ENCODE results near the gene GNS.
"Not testable (repeated sequence)": the region's sequence is repeated elsewhere in the genome, so short reads cannot be mapped to it uniquely, and the experiment has no call there.

The GNS gene

GRCh38 chr12:64793610-64794009 lies 34.4 kb upstream of the GNS start:
- no peaks in the 10 kb centered on the region for H3K36me3 ChIP-seq (ENCODE audit: control insufficient read depth, low read depth, low read length)
- no peak overlapping the region for H3K4me3 ChIP-seq (ENCODE audit: low read length)

GRCh38 chr12:64792128-64792527 lies 32.9 kb upstream of the GNS start:
- Histone ChIP-seq H3K9me3 (ENCODE audit: control insufficient read depth, low read depth, low read length) (no peaks in the 10 kb centered on the region), H3K27ac (ENCODE audit: low read length) (no peak overlapping the region), H3K9ac (ENCODE audit: low read length) (no peak overlapping the region), H3K27me3 (ENCODE audit: control insufficient read depth, insufficient read depth, low read length) (no peaks in the 10 kb centered on the region), H3K4me3 (ENCODE audit: low read length) (no peak overlapping the region), H3K36me3 (ENCODE audit: control insufficient read depth, low read depth, low read length) (no peaks in the 10 kb centered on the region), H3K4me1 (ENCODE audit: control insufficient read depth, low read depth, low read length) (peaks cover 10% of the 10 kb centered on the region)

More at GRCh38 chr12:64793610-64794009, 34.4 kb upstream of the GNS start:
- H3K9ac ChIP-seq (ENCODE audit: low read length) = no peak overlapping the region
- no peaks in the 10 kb centered on the region for H3K27me3 ChIP-seq (ENCODE audit: control insufficient read depth, insufficient read depth, low read length)
- peaks cover 4% of the 10 kb centered on the region for H3K4me1 ChIP-seq (ENCODE audit: control insufficient read depth, low read depth, low read length)
- no peaks in the 10 kb centered on the region for H3K9me3 ChIP-seq (ENCODE audit: control insufficient read depth, low read depth, low read length)
- H3K27ac ChIP-seq (ENCODE audit: low read length) = no peak overlapping the region

- H3K36me3 ChIP-seq (ENCODE audit: control insufficient read depth, low read depth, low read length) = no peaks in the 10 kb centered on the region
- H3K4me3 ChIP-seq (ENCODE audit: low read length) = no peak overlapping the region
- no peak overlapping the region for H3K27ac ChIP-seq (ENCODE audit: low read length)
- no peaks in the 10 kb centered on the region for H3K27me3 ChIP-seq (ENCODE audit: control insufficient read depth, insufficient read depth, low read length)
- H3K9me3 ChIP-seq (ENCODE audit: control insufficient read depth, low read depth, low read length) = no peaks in the 10 kb centered on the region
- H3K4me1 ChIP-seq (ENCODE audit: control insufficient read depth, low read depth, low read length) = peaks cover 8% of the 10 kb centered on the region
- no peak overlapping the region for H3K9ac ChIP-seq (ENCODE audit: low read length)
These were observed 31.8 kb upstream of the GNS start for GRCh38 chr12:64791036-64791435.

GRCh38 chr12:64790166-64790565 lies 31.0 kb upstream of the GNS start:
- Histone ChIP-seq H3K4me3 (ENCODE audit: low read length) (no peak overlapping the region), H3K27me3 (ENCODE audit: control insufficient read depth, insufficient read depth, low read length) (no peaks in the 10 kb centered on the region), H3K9me3 (ENCODE audit: control insufficient read depth, low read depth, low read length) (no peaks in the 10 kb centered on the region), H3K9ac (ENCODE audit: low read length) (no peak overlapping the region), H3K27ac (ENCODE audit: low read length) (no peak overlapping the region), H3K36me3 (ENCODE audit: control insufficient read depth, low read depth, low read length) (no peaks in the 10 kb centered on the region), H3K4me1 (ENCODE audit: control insufficient read depth, low read depth, low read length) (peaks cover 6% of the 10 kb centered on the region)

- H3K4me3 ChIP-seq (ENCODE audit: low read length) = no peak overlapping the region
- no peaks in the 10 kb centered on the region for H3K9me3 ChIP-seq (ENCODE audit: control insufficient read depth, low read depth, low read length)
- peaks cover 28% of the 10 kb centered on the region for H3K27me3 ChIP-seq (ENCODE audit: control insufficient read depth, insufficient read depth, low read length)
These were observed 26.6 kb upstream of the GNS start for GRCh38 chr12:64785838-64786237.

GRCh38 chr12:64782191-64782876 lies 23.1 kb upstream of the GNS start:
- no peak overlapping the region for H3K9ac ChIP-seq (ENCODE audit: low read length)
- peaks cover 52% of the 10 kb centered on the region for H3K27me3 ChIP-seq (ENCODE audit: control insufficient read depth, insufficient read depth, low read length)
- no peak overlapping the region for H3K4me3 ChIP-seq (ENCODE audit: low read length)
- H3K9me3 ChIP-seq (ENCODE audit: control insufficient read depth, low read depth, low read length) = no peaks in the 10 kb centered on the region
- no peaks in the 10 kb centered on the region for H3K4me1 ChIP-seq (ENCODE audit: control insufficient read depth, low read depth, low read length)
- H3K36me3 ChIP-seq (ENCODE audit: control insufficient read depth, low read depth, low read length) = no peaks in the 10 kb centered on the region
- H3K27ac ChIP-seq (ENCODE audit: low read length) = no peak overlapping the region

More at GRCh38 chr12:64785838-64786237, 26.6 kb upstream of the GNS start:
- Histone ChIP-seq H3K4me1 (ENCODE audit: control insufficient read depth, low read depth, low read length) (peaks cover 6% of the 10 kb centered on the region), H3K36me3 (ENCODE audit: control insufficient read depth, low read depth, low read length) (no peaks in the 10 kb centered on the region), H3K27ac (ENCODE audit: low read length) (no peak overlapping the region), H3K9ac (ENCODE audit: low read length) (no peak overlapping the region)

- Histone ChIP-seq H3K4me3 (ENCODE audit: low read length) (peak overlapping the region; percentile 49), H3K27me3 (ENCODE audit: control insufficient read depth, insufficient read depth, low read length) (peaks cover 52% of the 10 kb centered on the region), H3K4me1 (ENCODE audit: control insufficient read depth, low read depth, low read length) (no peaks in the 10 kb centered on the region), H3K9ac (ENCODE audit: low read length) (no peak overlapping the region), H3K27ac (ENCODE audit: low read length) (no peak overlapping the region), H3K36me3 (ENCODE audit: control insufficient read depth, low read depth, low read length) (no peaks in the 10 kb centered on the region), H3K9me3 (ENCODE audit: control insufficient read depth, low read depth, low read length) (no peaks in the 10 kb centered on the region)
These were observed 22.3 kb upstream of the GNS start for GRCh38 chr12:64781280-64782190.

GRCh38 chr12:64780531-64781279 lies 21.5 kb upstream of the GNS start:
- Histone ChIP-seq H3K9me3 (ENCODE audit: control insufficient read depth, low read depth, low read length) (no peaks in the 10 kb centered on the region), H3K4me3 (ENCODE audit: low read length) (peak overlapping the region; percentile 49), H3K4me1 (ENCODE audit: control insufficient read depth, low read depth, low read length) (no peaks in the 10 kb centered on the region), H3K36me3 (ENCODE audit: control insufficient read depth, low read depth, low read length) (no peaks in the 10 kb centered on the region), H3K9ac (ENCODE audit: low read length) (no peak overlapping the region), H3K27ac (ENCODE audit: low read length) (no peak overlapping the region), H3K27me3 (ENCODE audit: control insufficient read depth, insufficient read depth, low read length) (peaks cover 52% of the 10 kb centered on the region)

GRCh38 chr12:64780132-64780530 lies 20.9 kb upstream of the GNS start:
- H3K27ac ChIP-seq (ENCODE audit: low read length) = no peak overlapping the region
- peak overlapping the region; percentile 49 for H3K4me3 ChIP-seq (ENCODE audit: low read length)

GRCh38 chr12:64779354-64779974 lies 20.3 kb upstream of the GNS start:
- no peaks in the 10 kb centered on the region for H3K9me3 ChIP-seq (ENCODE audit: control insufficient read depth, low read depth, low read length)
- H3K27ac ChIP-seq (ENCODE audit: low read length) = no peak overlapping the region
- H3K4me1 ChIP-seq (ENCODE audit: control insufficient read depth, low read depth, low read length) = no peaks in the 10 kb centered on the region
- H3K36me3 ChIP-seq (ENCODE audit: control insufficient read depth, low read depth, low read length) = no peaks in the 10 kb centered on the region
- no peak overlapping the region for H3K9ac ChIP-seq (ENCODE audit: low read length)
- H3K4me3 ChIP-seq (ENCODE audit: low read length) = no peak overlapping the region
- H3K27me3 ChIP-seq (ENCODE audit: control insufficient read depth, insufficient read depth, low read length) = peaks cover 52% of the 10 kb centered on the region

More at GRCh38 chr12:64780132-64780530, 20.9 kb upstream of the GNS start:
- Histone ChIP-seq H3K9me3 (ENCODE audit: control insufficient read depth, low read depth, low read length) (no peaks in the 10 kb centered on the region), H3K36me3 (ENCODE audit: control insufficient read depth, low read depth, low read length) (no peaks in the 10 kb centered on the region), H3K27me3 (ENCODE audit: control insufficient read depth, insufficient read depth, low read length) (peaks cover 52% of the 10 kb centered on the region), H3K9ac (ENCODE audit: low read length) (no peak overlapping the region), H3K4me1 (ENCODE audit: control insufficient read depth, low read depth, low read length) (no peaks in the 10 kb centered on the region)

- H3K27me3 ChIP-seq (ENCODE audit: control insufficient read depth, insufficient read depth, low read length) = peaks cover 18% of the 10 kb centered on the region
- not testable (repeated sequence) for H3K27ac ChIP-seq (ENCODE audit: low read length); H3K4me1 ChIP-seq (ENCODE audit: control insufficient read depth, low read depth, low read length); H3K36me3 ChIP-seq (ENCODE audit: control insufficient read depth, low read depth, low read length); H3K9ac ChIP-seq (ENCODE audit: low read length); H3K9me3 ChIP-seq (ENCODE audit: control insufficient read depth, low read depth, low read length); H3K4me3 ChIP-seq (ENCODE audit: low read length)
These were observed 16.0 kb upstream of the GNS start for GRCh38 chr12:64775147-64775736.
